ENCODE data around the gene PCNX2.

Gene PCNX2

DNA sequence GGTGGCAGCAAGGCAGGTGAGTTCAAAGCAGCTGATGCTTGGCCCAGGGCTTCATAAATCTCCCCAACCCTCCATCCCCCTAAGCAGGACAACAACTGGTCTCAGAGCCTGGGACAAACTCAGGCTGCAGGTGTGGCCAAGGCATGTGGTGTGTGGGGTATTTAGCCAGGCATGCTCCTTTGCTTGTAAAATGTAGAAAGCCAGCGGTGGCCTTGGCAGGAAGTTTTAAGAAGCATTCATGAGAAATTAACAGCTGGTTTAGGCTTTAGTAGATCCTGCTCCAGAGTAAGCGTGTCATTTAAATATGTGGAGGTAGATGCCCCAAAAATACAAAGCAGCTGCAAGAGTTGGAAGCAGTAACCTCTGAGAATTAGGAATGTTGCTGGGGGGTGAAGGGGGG, 300.3 kb downstream of the PCNX2 start:
- Histone ChIP-seq H3K9me3 (ENCODE audit: control insufficient read depth, insufficient read depth, low read length) (no peaks in the 10 kb centered on the region), H3K9ac (ENCODE audit: low read depth, low read length) (no peak overlapping the region), H3K4me1 (ENCODE audit: control insufficient read depth, insufficient read depth, low read length) (no peaks in the 10 kb centered on the region), H3K36me3 (ENCODE audit: control insufficient read depth, insufficient read depth, low read length) (peaks cover 7% of the 10 kb centered on the region), H3K27me3 (ENCODE audit: control insufficient read depth, insufficient read depth, low read length) (no peaks in the 10 kb centered on the region), H3K4me3 (ENCODE audit: low read depth, low read length) (no peak overlapping the region)

DNA sequence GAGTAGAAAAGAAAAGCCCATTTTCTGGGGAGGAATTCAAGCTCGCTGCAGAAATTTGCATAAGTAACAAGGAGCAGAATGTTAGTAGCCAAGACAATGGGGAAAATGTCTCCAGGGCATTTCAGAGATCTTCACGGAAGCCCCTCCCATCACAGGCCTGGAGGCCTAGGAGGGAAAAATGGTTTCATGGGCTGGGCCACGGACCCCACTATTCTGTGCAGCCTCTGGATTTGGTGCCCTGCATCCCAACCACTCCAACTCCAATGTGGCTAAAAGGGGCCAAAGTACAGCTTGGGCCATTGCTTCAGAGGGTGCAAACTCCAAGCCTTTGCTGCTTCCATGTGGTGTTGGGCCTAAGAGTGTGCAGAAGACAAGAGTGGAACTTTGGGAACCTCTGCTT, 302.0 kb downstream of the PCNX2 start:
- Histone ChIP-seq H3K4me3 (ENCODE audit: low read depth, low read length) (no peak overlapping the region), H3K36me3 (ENCODE audit: control insufficient read depth, insufficient read depth, low read length) (peaks cover 5% of the 10 kb centered on the region), H3K9ac (ENCODE audit: low read depth, low read length) (no peak overlapping the region), H3K4me1 (ENCODE audit: control insufficient read depth, insufficient read depth, low read length) (no peaks in the 10 kb centered on the region), H3K27me3 (ENCODE audit: control insufficient read depth, insufficient read depth, low read length) (no peaks in the 10 kb centered on the region), H3K9me3 (ENCODE audit: control insufficient read depth, insufficient read depth, low read length) (no peaks in the 10 kb centered on the region)

DNA sequence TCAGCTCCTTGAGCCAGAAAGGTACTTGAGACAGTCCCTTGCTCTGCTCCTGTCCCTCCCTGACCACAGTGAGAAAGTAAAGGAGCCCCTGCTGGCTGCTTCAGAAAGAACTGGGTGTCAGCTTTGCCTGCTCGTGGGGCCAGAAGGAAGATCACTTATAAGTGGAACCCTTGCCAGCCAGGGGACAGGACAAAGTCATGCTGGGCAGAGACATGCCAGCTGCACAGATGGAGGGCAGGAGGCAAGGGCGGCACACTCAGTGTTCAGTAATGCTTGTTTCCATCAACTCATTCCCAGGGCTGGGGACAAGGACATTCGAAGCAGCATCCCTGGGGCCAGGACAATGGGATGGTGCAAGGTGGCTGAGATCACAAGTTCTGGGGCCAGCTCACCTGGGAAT, 303.3 kb downstream of the PCNX2 start:
- Histone ChIP-seq H3K4me3 (ENCODE audit: low read depth, low read length) (no peak overlapping the region), H3K9me3 (ENCODE audit: control insufficient read depth, insufficient read depth, low read length) (no peaks in the 10 kb centered on the region), H3K9ac (ENCODE audit: low read depth, low read length) (no peak overlapping the region), H3K4me1 (ENCODE audit: control insufficient read depth, insufficient read depth, low read length) (no peaks in the 10 kb centered on the region), H3K36me3 (ENCODE audit: control insufficient read depth, insufficient read depth, low read length) (peaks cover 3% of the 10 kb centered on the region), H3K27me3 (ENCODE audit: control insufficient read depth, insufficient read depth, low read length) (no peaks in the 10 kb centered on the region)

DNA sequence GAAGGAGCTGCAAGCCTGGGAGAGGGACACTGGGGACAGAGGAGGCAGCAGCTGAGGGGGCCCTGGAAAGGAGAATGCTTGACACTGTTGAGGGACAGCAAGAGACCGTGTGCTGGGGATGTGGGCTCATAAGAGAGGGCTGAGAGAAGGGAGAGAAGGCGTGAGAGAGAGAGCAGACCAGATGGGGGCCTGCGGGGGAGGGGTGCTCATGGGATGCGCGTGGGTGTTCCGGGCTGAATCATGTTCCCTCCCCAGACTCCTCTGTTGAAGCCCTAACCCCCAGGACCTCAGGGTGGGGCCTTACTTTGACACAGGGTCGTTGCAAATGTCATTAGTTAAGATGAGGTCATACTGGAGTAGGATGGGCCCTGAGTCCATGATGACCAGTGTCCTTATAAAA, 304.3 kb downstream of the PCNX2 start:
- Histone ChIP-seq H3K9me3 (ENCODE audit: control insufficient read depth, insufficient read depth, low read length) (no peaks in the 10 kb centered on the region), H3K27me3 (ENCODE audit: control insufficient read depth, insufficient read depth, low read length) (no peaks in the 10 kb centered on the region), H3K4me3 (ENCODE audit: low read depth, low read length) (no peak overlapping the region), H3K36me3 (ENCODE audit: control insufficient read depth, insufficient read depth, low read length) (peaks cover 2% of the 10 kb centered on the region), H3K9ac (ENCODE audit: low read depth, low read length) (no peak overlapping the region), H3K4me1 (ENCODE audit: control insufficient read depth, insufficient read depth, low read length) (no peaks in the 10 kb centered on the region)

DNA sequence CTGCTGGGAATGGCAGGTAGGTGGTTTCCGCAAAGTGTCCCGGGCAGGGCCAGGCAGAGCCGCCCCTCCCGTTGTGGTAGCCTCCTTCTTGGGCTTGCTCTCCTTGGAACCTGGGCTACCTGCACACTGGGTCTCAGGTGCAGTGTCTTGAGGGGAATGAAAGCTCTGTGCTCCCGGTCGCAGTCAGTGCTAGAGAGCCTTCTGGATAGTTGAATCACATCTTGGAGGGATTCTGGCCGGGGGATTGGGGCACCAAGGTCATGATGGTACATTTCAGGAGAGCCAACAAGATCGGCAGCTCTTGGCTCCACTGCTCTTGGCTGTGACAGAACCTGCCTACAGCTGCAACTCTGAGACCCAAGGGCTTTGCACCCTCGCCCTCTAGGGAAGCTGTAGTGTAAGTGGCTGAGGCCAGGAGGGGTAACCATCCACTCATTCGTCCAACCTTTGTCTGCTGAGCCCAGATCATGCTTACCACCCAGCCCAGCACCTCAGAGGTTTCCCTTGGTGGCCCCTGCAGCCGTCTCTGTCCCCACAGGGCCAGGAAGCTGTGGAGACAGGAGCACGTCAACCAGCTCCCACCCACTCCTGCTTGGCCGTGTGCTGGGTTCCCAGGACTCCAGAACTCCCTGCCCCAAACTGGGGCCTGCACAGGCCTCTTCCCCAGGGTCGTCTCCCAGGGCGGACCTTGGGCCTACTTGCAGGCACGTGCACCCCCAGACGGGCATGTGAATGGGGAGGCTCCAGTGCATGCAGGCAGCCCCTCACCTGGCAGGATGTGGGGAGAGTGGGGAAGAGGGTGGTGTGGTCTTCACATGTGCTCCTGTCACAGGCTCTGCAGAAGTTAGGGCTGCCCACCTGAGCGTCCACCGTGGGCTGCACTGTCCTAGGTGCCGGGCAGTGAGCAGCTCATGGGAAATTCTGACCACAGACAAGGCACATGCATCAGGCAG, 305.1 kb downstream of the PCNX2 start:
- Histone ChIP-seq H3K9ac (ENCODE audit: low read depth, low read length) (no peak overlapping the region), H3K9me3 (ENCODE audit: control insufficient read depth, insufficient read depth, low read length) (no peaks in the 10 kb centered on the region), H3K4me1 (ENCODE audit: control insufficient read depth, insufficient read depth, low read length) (no peaks in the 10 kb centered on the region), H3K36me3 (ENCODE audit: control insufficient read depth, insufficient read depth, low read length) (peaks cover 2% of the 10 kb centered on the region), H3K4me3 (ENCODE audit: low read depth, low read length) (no peak overlapping the region), H3K27me3 (ENCODE audit: control insufficient read depth, insufficient read depth, low read length) (no peaks in the 10 kb centered on the region)

DNA sequence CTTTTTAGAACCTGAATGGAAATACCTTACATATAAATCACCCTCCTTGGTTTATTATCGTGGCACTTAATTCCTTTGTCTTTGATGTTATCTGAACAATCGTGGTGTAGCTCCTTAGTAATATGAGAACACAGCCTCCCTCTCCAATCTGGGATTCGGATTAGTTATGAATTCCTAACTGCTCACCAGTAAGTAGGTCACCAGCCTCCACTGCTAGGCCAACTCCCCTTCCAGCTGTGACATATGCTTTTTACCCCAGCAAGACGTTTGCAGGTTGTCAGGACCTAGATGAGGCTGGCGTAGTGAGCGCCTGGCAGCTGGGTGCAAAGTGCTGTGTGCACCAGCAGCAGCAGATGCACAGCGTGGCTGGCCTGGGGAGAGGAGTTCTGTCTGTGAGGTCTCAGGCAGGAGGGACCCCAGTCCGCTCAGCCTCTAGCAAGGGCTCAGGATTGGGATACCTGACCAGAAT, 306.9 kb downstream of the PCNX2 start:
- Histone ChIP-seq H3K4me3 (ENCODE audit: low read depth, low read length) (no peak overlapping the region), H3K9me3 (ENCODE audit: control insufficient read depth, insufficient read depth, low read length) (no peaks in the 10 kb centered on the region), H3K4me1 (ENCODE audit: control insufficient read depth, insufficient read depth, low read length) (no peaks in the 10 kb centered on the region), H3K27me3 (ENCODE audit: control insufficient read depth, insufficient read depth, low read length) (no peaks in the 10 kb centered on the region), H3K9ac (ENCODE audit: low read depth, low read length) (no peak overlapping the region), H3K36me3 (ENCODE audit: control insufficient read depth, insufficient read depth, low read length) (no peaks in the 10 kb centered on the region)

DNA sequence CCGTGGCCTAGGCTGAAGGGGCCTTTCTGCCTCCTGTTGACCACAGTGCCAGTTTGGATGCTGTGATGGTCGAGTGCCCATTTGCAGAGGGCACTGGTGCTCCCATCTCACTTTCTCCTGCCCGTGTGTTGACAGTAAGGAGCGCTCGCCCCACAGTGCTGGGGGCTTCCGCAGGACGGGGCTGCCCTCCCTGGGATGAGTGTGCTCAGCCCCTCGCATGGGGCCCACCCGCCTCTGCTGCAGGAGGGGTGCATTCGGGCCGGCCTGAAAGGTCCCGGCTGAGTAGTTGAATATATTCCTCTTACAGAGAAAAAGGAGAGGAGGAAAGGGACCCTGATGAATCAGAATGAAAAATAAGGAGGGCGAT, 307.8 kb downstream of the PCNX2 start:
- H3K9ac ChIP-seq (ENCODE audit: low read depth, low read length): no peak overlapping the region
- H3K27me3 ChIP-seq (ENCODE audit: control insufficient read depth, insufficient read depth, low read length): no peaks in the 10 kb centered on the region
- H3K4me1 ChIP-seq (ENCODE audit: control insufficient read depth, insufficient read depth, low read length): no peaks in the 10 kb centered on the region
- no peaks in the 10 kb centered on the region for H3K36me3 ChIP-seq (ENCODE audit: control insufficient read depth, insufficient read depth, low read length)
- no peak overlapping the region for H3K4me3 ChIP-seq (ENCODE audit: low read depth, low read length)
- no peaks in the 10 kb centered on the region for H3K9me3 ChIP-seq (ENCODE audit: control insufficient read depth, insufficient read depth, low read length)

DNA sequence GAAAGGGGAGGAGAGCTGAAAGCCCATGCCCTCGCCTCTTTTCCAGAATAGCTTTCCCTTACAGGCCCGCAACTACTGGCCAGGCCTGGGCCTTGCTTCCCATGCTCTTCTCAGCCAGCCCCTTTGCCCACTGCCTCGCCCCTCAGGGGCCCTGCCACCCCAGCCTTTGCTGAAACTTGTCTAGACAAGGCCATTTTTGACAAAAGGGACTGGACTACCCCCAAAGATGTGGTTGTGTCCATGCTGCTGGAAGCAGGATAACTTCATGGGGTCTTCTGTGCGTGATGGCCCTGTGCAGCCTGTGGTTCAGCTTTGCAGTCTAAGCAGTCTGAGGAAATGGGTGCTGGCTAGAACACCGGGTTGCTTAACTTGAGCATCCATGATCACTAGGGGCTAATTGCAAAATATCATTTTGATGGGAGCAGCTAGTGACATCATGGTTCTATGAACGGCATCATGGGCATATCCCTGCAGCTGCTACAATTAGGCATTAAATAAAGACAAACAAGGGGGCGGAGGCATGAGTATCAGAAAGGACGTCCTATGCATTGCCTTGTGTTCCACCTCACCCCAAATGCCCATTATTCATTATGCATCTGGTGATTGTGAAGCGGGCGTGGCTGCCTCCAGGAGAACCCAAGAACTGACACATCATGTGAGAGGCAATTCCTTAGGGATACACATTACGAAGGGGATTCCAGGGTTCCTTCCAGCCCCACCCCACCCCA, 308.3 kb downstream of the PCNX2 start:
- no peaks in the 10 kb centered on the region for H3K27me3 ChIP-seq (ENCODE audit: control insufficient read depth, insufficient read depth, low read length)
- H3K9me3 ChIP-seq (ENCODE audit: control insufficient read depth, insufficient read depth, low read length): no peaks in the 10 kb centered on the region
- H3K4me1 ChIP-seq (ENCODE audit: control insufficient read depth, insufficient read depth, low read length): no peaks in the 10 kb centered on the region

DNA sequence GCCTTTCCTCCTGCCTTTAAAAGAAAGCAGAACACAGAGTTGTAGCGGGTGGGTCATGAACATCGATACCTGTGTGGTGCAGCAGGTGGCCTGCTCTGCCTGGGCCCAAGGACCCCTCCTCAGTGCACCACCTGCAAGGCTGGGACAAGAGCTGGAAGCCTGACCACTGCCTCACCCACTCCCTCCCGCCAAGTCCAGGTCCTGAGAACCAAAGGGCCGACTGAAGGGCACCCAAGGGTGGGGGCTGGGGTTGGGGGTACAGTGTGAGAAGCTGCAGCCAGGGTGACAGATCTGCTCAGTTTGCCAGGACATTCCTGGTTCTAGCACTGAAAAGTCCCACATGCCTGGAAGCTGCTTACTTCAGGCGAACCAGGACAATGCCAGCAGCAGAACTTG, 309.0 kb downstream of the PCNX2 start:
- H3K9me3 ChIP-seq (ENCODE audit: control insufficient read depth, insufficient read depth, low read length): no peaks in the 10 kb centered on the region
- H3K36me3 ChIP-seq (ENCODE audit: control insufficient read depth, insufficient read depth, low read length): no peaks in the 10 kb centered on the region
- no peaks in the 10 kb centered on the region for H3K4me1 ChIP-seq (ENCODE audit: control insufficient read depth, insufficient read depth, low read length)
- H3K9ac ChIP-seq (ENCODE audit: low read depth, low read length): no peak overlapping the region
- H3K27me3 ChIP-seq (ENCODE audit: control insufficient read depth, insufficient read depth, low read length): no peaks in the 10 kb centered on the region
- H3K4me3 ChIP-seq (ENCODE audit: low read depth, low read length): no peak overlapping the region

More for the DNA sequence above, 308.3 kb downstream of the PCNX2 start:
- no peaks in the 10 kb centered on the region for H3K36me3 ChIP-seq (ENCODE audit: control insufficient read depth, insufficient read depth, low read length)
- no peak overlapping the region for H3K9ac ChIP-seq (ENCODE audit: low read depth, low read length)
- no peak overlapping the region for H3K4me3 ChIP-seq (ENCODE audit: low read depth, low read length)

DNA sequence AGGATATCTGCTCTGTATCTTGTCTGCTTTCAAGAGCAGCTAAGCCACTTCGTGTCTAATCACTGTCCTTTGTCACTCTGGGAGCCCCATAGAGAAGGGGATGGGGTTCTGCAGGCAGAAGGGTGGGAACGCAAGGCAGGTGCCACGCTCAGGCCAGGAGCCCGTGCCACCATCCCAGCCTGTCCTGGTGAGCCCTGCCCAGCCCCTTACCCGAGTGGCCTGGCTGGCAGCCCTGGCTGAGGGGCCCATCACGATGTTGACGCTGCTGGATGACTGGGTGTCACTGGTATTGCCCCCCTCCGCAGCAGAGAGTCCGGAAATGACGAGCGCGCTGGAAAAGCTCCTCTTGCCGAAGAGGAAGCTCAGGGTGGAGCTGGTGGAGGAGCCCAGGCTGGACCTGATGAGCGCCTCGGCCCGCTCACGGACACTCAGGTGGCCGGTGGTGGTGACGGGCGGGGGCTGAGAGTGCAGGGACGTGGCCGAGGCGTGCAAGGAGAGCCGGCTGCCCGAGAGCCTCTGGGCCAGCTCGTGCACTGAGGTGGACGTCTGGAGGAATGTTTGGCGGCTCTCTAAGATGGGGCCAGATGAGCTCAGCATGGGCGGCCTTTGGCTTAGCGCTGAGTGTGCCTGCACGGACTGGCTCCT, 309.5 kb downstream of the PCNX2 start:
- no peak overlapping the region for H3K4me3 ChIP-seq (ENCODE audit: low read depth, low read length)
- H3K27me3 ChIP-seq (ENCODE audit: control insufficient read depth, insufficient read depth, low read length): no peaks in the 10 kb centered on the region
- H3K9ac ChIP-seq (ENCODE audit: low read depth, low read length): no peak overlapping the region
- no peaks in the 10 kb centered on the region for H3K36me3 ChIP-seq (ENCODE audit: control insufficient read depth, insufficient read depth, low read length)
- no peaks in the 10 kb centered on the region for H3K9me3 ChIP-seq (ENCODE audit: control insufficient read depth, insufficient read depth, low read length)
- no peaks in the 10 kb centered on the region for H3K4me1 ChIP-seq (ENCODE audit: control insufficient read depth, insufficient read depth, low read length)

DNA sequence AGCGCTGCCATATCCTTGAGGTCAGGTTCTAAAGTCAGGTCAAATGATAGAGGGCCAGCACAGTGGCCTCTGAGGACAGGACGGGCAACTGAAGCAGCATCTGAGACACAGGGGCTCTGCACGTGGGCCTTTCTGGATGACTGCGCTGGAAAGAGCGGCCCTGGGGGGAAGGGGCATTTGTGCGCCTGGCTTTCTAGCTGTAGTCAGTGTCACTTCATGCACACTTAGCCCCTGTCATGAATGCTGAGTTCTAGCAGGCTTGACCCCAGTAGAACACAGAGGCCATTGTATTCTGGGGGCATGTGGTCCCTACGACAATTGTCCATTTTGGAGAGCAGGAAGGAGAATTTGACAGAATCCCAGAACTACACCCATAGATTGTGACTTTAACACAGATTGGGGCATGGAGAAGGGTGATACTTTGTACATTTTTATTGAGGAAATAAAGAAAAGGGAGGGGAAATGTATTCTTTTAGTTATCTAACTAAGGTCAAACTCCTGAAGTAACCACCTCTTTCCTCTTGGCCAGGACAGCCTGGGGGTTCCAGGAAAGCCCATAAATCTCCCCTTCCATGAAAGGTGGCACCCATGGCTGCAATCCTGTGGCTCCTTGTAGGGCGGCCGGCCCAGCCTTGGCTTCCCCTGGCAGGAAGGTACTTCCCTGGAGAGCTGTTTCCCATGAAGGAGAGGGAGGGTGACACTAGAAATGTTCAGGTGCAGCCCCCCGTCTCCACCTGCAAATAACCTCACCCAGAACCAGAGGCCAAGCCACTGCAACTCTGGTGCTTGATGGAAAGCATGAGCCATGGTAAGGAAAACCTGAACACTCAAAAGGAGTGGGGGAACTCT, 310.7 kb downstream of the PCNX2 start:
- H3K36me3 ChIP-seq (ENCODE audit: control insufficient read depth, insufficient read depth, low read length): no peaks in the 10 kb centered on the region
- H3K27me3 ChIP-seq (ENCODE audit: control insufficient read depth, insufficient read depth, low read length): no peaks in the 10 kb centered on the region
- H3K9me3 ChIP-seq (ENCODE audit: control insufficient read depth, insufficient read depth, low read length): no peaks in the 10 kb centered on the region
- no peak overlapping the region for H3K4me3 ChIP-seq (ENCODE audit: low read depth, low read length)
- no peaks in the 10 kb centered on the region for H3K4me1 ChIP-seq (ENCODE audit: control insufficient read depth, insufficient read depth, low read length)
- H3K9ac ChIP-seq (ENCODE audit: low read depth, low read length): no peak overlapping the region

All from iPS-15b (cell line).